ENCODE data around the gene KIAA1328. TPM values are rescaled to one million over a fixed set of nuclear protein-coding genes. Genes with fewer than 3 reads are reported as not detected.

KIAA1328 gene
- total RNA-seq, 4 donors from 2014 or later, result 2.3 to 18.7 (median 5.8) TPM

DNA sequence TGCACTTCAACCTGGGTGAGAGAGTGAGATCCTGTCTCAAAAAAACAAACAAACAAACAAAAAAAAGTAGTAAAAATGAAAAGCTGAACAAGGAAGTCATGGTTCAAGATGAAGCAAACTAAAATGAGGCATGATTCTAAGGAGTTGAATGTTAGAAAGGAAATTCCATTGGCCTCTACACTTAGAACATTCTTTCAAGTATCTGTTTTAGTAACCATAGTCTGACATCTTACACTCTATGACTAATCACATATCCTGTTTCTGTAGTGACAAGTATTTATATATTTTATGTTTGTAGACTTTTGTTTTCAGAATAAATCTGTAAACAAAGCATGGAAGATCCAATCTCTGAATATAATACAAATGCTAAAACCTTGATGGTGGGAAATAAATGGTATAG is 164.1 kb downstream of the KIAA1328 start:
- no peak overlapping the region for H3K4me3 ChIP-seq
- H3K4me1 ChIP-seq, result no peaks in the 10 kb centered on the region
- no peaks in the 10 kb centered on the region for H3K27me3 ChIP-seq
- no peak for TF ChIP-seq POLR2A (IDR thresholded peaks at IDR 0.05)
- TF ChIP-seq, protein P1, sequence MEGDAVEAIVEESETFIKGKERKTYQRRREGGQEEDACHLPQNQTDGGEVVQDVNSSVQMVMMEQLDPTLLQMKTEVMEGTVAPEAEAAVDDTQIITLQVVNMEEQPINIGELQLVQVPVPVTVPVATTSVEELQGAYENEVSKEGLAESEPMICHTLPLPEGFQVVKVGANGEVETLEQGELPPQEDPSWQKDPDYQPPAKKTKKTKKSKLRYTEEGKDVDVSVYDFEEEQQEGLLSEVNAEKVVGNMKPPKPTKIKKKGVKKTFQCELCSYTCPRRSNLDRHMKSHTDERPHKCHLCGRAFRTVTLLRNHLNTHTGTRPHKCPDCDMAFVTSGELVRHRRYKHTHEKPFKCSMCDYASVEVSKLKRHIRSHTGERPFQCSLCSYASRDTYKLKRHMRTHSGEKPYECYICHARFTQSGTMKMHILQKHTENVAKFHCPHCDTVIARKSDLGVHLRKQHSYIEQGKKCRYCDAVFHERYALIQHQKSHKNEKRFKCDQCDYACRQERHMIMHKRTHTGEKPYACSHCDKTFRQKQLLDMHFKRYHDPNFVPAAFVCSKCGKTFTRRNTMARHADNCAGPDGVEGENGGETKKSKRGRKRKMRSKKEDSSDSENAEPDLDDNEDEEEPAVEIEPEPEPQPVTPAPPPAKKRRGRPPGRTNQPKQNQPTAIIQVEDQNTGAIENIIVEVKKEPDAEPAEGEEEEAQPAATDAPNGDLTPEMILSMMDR (IDR thresholded peaks at IDR 0.05), result no peak
- no peaks in the 10 kb centered on the region for H3K9me3 ChIP-seq
- H3K36me3 ChIP-seq, result no peaks in the 10 kb centered on the region
- intact Hi-C loops (cut with DNase I), result no loop called here
- H3K27ac ChIP-seq, result no peak overlapping the region
- DNase-seq, result no peak

DNA sequence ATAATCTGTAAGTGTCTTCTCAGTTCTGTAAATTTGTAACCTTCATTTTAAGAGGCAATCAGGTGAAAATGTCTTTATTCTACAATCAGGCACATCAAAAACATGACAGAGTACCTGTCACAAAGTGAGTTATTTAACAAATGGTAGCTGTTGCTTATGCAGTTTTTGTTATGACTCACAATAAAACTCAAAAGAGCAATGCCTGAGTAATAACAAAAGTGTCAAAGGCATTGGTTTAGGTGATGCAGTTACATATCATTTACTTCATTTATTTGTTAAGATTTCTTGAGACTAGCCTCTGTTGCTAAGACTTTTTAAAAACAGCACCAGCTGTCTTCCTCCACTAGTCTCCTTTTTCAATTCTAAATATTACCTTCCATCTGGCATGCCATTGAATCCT is 177.8 kb downstream of the KIAA1328 start:
- Histone ChIP-seq H3K27me3 (no peaks in the 10 kb centered on the region), H3K4me1 (no peaks in the 10 kb centered on the region), H3K4me3 (no peak overlapping the region), H3K27ac (no peak overlapping the region), H3K36me3 (no peaks in the 10 kb centered on the region), H3K9me3 (no peaks in the 10 kb centered on the region)
- intact Hi-C loops (cut with DNase I), result no loop called here
- TF ChIP-seq POLR2A (IDR thresholded peaks at IDR 0.05), result no peak
- TF ChIP-seq, protein P1 (IDR thresholded peaks at IDR 0.05), result no peak
- DNase-seq, result no peak

DNA sequence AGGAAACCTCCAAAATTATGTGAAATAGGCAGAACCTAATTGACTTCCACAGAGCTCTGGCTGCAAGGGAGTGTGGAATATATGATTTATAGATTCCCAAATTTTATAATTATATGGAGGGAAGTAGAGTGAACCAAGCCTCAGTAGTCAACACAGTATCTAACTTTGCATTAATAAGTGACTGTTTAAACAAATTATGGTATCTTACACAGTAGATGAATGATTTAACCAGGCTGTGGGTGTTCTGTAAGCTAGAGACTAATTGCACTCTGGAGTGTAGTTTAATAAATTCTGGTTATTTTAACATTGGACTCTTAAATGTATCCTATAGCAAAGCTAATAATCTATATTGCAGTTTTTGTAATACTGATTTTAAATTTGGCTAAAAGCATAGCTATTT is 183.5 kb downstream of the KIAA1328 start:
- no peaks in the 10 kb centered on the region for H3K4me1 ChIP-seq
- H3K36me3 ChIP-seq, result no peaks in the 10 kb centered on the region
- DNase-seq, result no peak
- no peaks in the 10 kb centered on the region for H3K27me3 ChIP-seq
- intact Hi-C loops (cut with DNase I), result no loop called here
- no peak overlapping the region for H3K4me3 ChIP-seq
- peaks cover 0 to 19% (median 0%) of the 10 kb centered on the region in 3 donors for H3K9me3 ChIP-seq
- H3K27ac ChIP-seq, result no peak overlapping the region
- TF ChIP-seq, protein P1 (IDR thresholded peaks at IDR 0.05), result no peak
- TF ChIP-seq POLR2A (IDR thresholded peaks at IDR 0.05), result no peak

DNA sequence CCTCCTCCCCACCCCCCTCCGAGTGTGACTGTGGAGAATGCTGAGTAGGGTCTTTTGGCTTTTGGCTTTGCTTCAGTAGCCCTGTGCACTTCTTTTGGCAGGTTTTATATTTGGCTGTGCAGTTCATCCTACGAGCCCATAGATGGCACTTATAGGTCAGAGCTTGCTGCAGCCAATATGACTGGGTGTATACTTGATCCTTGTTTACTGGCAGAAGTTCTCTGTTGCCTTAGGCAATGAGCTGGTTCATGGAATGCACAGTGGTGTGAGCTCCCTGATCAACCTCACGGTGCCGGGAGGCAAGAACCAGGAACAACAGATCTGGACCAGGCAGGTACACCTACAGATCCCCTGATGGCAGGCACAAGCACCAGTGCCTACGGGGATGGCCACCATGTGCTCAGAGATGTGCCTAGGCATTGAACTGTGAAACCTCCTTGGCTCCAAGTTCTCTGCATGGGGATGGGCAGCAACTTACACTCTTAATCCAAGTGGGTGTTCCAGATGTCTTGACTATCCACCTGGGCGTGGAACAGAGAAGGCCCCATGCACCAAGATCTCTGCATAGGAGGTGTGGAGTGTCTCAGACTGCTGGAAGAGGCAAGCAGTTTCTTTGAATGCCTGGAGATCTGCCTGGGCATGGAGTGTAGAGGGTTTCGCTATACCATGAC is 190.4 kb downstream of the KIAA1328 start:
- Histone ChIP-seq H3K27ac (no peak overlapping the region), H3K27me3 (no peaks in the 10 kb centered on the region), H3K4me1 (no peaks in the 10 kb centered on the region), H3K36me3 (peaks cover 0 to 13% (median 0%) of the 10 kb centered on the region in 3 donors), H3K9me3 (peaks cover 0 to 36% (median 0%) of the 10 kb centered on the region in 3 donors), H3K4me3 (no peak overlapping the region)
- TF ChIP-seq, protein P1 (IDR thresholded peaks at IDR 0.05), result peak in 1 of 6 experiments; percentile 34
- TF ChIP-seq POLR2A (IDR thresholded peaks at IDR 0.05), result no peak
- intact Hi-C loops (cut with DNase I), result no loop called here
- no peak for DNase-seq
- 58 to 63% methylated on average over 5 to 6 of the region's 7 CpGs for WGBS, 2 donors

DNA sequence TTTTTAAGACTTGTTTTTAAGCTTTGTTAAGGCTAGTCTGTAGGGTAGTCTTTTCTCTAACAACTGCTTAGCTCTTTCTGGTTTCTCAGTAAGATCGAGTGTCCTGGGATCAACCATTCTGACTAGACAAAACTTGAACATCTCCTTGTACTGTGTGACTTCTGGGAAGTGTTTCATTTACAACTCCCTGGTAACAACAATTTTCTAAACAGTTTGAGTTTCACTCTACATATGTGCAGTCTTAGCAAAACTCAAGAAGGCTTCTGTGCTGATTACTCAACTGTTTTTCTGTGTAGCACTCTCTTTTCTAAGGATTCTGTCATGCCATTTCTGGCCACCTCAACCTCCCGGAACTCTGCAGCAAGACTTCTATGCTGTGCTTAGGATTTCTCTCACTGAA is 204.5 kb downstream of the KIAA1328 start:
- WGBS, 2 donors, result 90 to 91% methylated on average over 2 of the region's 2 CpGs
- TF ChIP-seq, protein P1 (IDR thresholded peaks at IDR 0.05), result no peak
- TF ChIP-seq POLR2A (IDR thresholded peaks at IDR 0.05), result no peak

More for the DNA sequence above, 204.5 kb downstream of the KIAA1328 start:
- intact Hi-C loops (cut with DNase I), result no loop called here
- H3K36me3 ChIP-seq, result peaks cover 0 to 14% (median 0%) of the 10 kb centered on the region in 3 donors
- H3K27ac ChIP-seq, result no peak overlapping the region
- H3K4me1 ChIP-seq, result no peaks in the 10 kb centered on the region
- H3K4me3 ChIP-seq, result no peak overlapping the region
- H3K27me3 ChIP-seq, result no peaks in the 10 kb centered on the region
- peaks cover 0 to 4% (median under 1%) of the 10 kb centered on the region in 3 donors for H3K9me3 ChIP-seq
- no peak for DNase-seq

All from esophagus squamous epithelium (tissue), 5 donors.